ENCODE data around the gene NFIC.
A peak's percentile ranks its signal among the peaks of the same experiment; 100 is the strongest.
"Not testable (repeated sequence)": the region's sequence is repeated elsewhere in the genome, so short reads cannot be mapped to it uniquely, and the experiment has no call there.

Gene NFIC

GRCh38 chr19:3492919-3493318 lies 126.5 kb downstream of the NFIC start:
- DNase-seq (ENCODE audit: low read depth): no peak

DNA sequence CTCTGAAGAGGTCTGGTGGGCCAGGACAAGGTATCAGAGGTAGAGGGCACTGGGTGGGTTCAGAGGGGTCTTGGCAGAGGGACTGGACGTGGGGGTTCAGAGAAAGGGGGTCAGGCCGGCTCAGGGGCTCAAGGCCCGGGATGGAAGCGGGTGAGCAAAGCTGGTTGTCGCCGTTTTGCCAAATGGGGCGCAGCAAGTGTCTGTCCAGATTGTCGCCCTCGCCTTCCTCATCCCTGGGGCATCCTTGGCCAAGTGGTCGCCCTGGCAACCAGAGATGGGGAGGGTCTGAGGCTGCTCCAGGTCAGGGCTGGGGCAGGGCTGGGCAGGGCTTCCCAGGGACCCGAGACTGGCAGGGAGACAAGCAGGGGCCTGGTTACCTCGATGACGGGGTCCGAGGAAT lies 127.3 kb downstream of the NFIC start:
- DNase-seq (ENCODE audit: low read depth): no peak

DNA sequence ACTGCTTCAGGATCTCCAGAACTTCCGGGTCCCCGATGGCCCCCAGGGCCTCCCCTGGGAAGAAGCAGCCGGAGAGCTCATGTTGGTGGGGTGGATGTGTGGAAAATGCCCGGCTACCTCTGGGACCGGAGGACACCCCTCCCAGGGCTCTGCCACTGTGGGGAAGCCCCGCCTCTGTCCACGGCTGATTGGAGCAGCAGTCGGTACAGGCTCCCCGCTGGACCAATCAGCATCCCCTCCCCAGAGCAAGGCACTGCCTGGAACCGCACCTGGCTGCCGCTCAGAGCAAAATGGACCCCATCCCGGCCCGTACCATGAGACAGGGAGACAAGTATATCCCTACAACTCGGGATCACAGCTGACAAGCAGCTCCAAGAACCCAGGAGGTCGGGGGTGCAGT lies 127.7 kb downstream of the NFIC start:
- DNase-seq (ENCODE audit: low read depth): no peak

DNA sequence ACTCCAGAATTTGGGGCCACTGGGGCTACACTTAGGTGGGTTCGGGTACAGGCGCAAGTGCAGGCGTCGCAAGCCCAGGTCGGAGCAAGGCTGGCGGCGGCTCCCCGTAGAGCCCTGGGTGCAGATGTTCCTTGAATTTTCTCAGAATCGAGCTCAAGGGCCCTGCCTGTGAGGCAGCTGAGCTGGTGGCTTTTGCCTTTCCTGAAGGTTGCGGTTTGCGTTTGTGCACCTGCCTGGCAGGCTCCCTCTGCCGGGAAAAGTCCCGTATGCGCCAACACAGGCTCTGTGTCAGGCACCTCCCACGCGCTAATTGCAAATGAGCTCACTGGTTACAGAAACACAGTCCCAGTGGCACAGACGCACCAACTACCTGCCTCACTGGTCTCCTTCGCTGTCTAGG lies 128.2 kb downstream of the NFIC start:
- DNase-seq (ENCODE audit: low read depth): no peak

DNA sequence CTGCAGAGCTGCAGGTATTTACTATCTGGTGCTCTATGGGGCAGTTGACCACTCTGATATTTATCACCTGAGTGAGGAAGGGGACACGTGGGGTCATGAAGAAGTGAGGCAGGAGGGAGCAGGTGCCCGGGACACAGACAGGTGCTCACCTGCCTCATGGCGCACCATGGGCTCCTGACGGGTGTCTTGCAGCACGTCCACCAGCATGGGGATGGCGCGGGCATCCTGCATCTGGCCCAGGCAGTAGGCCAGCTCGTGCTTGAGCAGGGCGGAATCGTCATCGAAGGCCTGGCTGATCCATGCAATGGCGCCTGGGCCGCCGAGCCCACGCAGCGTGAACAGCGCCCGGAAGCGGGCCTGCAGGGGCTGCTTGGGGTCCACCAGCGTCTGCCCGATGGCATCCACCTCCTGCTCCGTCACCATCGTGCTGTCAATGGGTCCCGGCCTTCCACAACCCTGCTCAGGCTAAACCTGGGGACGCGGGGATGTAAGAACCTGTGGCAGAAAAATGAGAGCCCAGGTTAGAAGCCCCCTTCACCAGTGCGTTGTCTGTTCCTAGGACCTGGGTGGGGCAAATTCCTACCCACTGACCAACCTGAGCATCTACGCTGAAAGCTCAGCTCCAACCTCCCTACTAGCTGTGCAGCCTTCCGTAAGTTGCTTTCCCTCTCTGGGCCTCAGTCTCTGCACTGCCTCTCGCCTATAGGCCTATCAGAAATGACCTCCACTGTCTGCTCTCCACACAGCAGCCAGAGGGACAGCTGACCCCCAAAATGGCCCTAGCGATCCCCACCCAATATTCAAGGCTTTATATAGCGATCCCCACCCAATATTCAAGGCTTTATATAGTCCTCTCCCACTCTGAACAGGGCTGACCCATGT lies 130.2 kb downstream of the NFIC start:
- no peak for DNase-seq (ENCODE audit: low read depth)

- no peak for DNase-seq (ENCODE audit: low read depth)
Observed at GRCh38 chr19:3497757-3498520, 131.6 kb downstream of the NFIC start.

DNA sequence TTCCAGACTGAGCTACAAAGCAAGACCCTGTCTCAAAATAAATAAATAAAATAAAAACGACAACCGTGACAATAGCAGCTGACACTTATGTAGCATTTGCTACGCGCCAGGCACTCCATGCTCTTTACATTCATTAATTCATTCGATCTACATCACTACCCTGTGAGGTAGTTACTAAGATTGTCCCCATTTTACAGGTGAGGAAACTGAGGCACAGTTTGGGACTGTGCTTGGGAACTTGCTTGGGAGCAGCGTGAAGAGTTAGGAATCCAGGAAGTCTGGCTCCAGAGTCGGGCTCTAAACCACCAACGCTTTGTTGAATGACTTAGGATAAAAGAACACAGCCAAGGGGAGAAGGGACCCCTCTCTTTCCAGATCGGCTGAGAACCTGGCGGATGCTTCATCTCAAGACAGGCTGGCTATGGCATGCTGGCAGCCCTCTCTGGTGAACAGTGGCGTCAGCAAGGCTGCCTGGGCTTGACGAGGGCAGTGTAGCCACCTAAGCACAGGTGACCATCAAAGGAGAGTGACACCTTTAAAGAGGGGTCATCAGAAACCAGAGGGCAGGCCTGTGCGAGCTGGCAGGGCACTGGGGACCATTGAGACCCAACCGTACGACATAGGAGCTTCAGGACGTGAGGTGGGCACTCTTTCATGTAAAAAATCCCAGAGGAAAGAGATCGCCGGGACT lies 133.5 kb downstream of the NFIC start:
- no peak for DNase-seq (ENCODE audit: low read depth)

DNA sequence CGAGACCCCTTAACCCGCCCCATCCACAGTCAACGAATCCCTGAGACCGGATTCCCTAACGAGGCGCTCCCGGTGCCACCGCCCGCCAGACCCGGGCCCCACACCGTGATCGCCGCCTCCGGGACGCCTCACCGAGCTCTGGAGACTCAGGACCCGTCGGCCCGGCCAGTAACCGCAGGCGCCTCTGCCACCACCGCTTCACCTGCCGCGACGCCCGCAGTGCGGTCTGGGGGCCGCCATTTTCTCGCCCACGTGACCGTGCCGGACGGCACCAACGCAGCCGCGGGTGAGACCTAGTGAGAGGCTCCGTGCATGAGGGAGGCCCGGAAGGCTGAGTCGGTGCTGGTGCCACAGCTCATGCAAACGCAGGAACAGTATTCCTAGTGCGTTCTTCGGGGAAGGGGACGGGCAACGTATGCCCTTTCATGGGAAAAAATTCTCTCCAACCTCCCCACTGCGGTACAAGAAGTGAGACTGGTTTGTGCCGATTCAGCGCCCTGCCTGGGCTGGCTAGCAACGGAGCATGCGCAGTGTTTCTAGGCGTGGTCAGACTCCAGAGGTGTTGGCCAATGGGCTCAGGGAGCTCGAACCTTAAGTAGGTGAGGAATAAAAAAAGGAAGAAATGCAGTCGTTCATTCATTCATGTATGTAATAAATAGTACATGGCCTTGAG lies 134.2 kb downstream of the NFIC start, which contains the start of gene DOHH:
Gene DOHH (minus strand): TSS at position 246 of the 673 bp plus-strand sequence. CDS start 3,860 bp downstream, outside the sequence.
- peak; percentile 91 for DNase-seq (ENCODE audit: low read depth)

GRCh38 chr19:3501780-3502179 lies 135.4 kb downstream of the NFIC start:
- DNase-seq (ENCODE audit: low read depth): no peak

- DNase-seq (ENCODE audit: low read depth): no peak
Observed at GRCh38 chr19:3503036-3503572, 136.7 kb downstream of the NFIC start.

- no peak for DNase-seq (ENCODE audit: low read depth)
Observed at GRCh38 chr19:3504735-3505134, 138.4 kb downstream of the NFIC start.

GRCh38 chr19:3505598-3506383 lies 139.4 kb downstream of the NFIC start, which contains the start of gene FZR1:
Gene FZR1 (plus strand): TSS chr19:3506311. CDS start chr19:3522990, 16,679 bp downstream.
- peak; percentile 99 for DNase-seq (ENCODE audit: low read depth)

- no peak for DNase-seq (ENCODE audit: low read depth)
Observed at GRCh38 chr19:3506384-3507340, 140.3 kb downstream of the NFIC start.

DNA sequence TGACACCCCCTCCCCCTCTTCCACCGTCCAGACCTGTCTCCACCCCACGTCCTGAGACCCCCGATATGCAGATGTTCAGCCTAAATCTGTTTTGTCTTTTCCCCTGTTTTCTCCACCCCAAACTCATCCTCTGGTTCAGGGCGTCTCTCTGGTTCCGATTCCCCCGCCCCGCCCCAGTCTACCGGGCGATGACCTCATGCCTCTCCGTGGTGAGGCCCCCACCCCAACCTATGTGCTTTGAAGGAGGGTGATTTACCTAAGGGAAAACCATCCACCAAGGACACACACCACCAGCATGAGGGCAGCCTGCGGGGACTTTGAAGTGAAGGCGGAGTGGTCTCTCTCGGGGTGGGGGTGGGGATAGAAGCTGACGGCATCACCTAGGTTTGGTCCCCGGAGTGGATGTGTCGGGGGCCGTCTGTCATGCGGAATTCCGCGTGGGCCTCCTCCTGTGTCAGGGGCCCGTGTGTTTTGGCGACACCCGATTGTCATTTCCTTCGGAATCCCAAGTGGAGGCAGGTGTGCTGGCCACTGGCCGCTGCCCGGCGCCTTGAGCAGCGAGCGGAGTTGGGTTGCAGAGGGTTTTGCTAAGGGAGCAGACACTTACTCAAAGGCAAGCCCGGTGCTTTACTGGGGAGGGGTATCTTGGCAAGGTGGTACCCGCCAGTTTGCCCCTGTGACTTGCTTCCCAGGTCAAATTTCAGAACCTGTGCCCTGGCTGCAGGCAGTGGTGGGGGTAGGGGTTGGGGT lies 141.2 kb downstream of the NFIC start:
- DNase-seq (ENCODE audit: low read depth): no peak

DNA sequence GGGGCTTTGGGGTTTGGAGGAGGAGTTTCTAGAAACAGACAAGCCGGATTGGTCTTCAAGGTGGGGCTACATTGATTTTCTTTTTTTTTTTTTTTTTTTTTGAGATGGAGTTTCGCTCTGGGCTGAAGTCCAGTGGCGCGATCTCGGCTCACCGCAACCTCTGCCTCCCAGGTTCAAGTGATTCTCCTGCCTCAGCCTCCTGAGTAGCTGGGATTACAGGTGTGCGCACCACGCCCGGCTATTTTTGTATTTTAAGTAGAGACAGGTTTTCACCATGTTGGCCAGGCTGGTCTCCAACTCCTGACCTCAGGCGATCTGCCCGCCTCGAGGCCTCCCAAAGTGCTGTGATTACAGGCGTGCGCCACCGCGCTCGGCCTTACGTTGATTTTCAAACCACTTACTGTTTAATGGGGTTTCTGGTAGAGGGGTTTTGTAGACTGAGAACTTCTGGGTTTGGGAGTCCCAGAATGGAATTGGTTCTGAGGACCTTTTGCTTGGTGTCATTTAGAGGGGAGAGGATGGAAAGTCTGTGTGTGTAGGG lies 141.8 kb downstream of the NFIC start:
- DNase-seq (ENCODE audit: low read depth): not testable (repeated sequence)

DNA sequence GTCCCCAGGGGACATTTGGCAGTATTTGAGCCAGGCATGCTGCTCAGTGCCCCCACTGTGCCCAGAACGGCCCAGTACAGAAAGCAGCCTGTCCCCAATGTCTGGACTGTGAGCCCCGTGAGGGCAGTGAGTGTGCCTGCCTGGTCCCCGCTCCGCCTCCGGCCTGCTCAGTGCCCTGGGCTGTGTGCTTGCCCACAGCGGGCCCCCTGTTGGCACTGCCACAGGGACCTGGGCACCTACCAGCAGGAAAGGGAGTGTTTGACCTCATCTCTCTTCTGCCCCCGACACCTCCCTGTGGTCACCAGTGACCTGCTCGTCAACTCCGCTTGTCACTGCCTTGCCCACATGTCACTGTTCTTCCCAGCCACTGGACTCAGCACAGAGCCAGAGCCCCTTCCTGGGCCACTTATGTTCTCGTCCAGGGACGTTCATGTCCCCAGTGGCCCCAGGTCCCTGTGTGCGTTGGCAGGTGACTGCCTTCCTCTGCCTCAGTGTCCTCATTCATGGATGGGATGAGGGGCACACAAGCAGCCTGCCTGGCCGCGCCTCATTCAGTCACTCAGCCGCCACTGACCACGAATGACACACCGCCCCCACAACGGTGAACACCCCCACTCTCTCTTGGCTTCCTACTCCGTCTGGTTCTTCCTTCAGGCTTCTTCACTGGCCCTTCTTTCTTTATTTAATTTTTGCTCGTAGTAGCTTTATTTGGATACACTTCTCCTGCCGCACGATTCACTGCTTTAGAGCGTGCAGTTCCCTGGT lies 142.6 kb downstream of the NFIC start:
- DNase-seq (ENCODE audit: low read depth): no peak

- DNase-seq (ENCODE audit: low read depth): no peak
Observed at GRCh38 chr19:3509566-3509989, 143.2 kb downstream of the NFIC start.

DNA sequence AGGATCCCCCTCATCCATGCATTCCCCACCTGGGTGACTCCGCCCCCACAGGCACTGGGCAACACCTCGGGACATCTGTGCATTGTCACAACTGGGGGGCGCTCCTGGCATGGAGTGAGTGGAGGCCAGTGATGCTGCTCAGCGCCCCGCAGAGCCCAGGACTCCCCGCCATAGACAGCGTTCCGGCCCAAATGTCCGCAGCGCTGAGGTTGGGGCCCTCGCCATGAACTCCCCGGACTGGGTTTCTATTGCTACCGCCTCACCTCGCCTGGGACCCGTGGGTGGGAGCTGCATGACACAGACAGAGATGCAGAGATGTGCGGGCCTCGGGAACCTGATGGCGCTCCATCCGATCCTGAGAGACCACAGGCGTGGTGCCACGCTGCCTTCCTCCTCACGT lies 144.3 kb downstream of the NFIC start:
- no peak for DNase-seq (ENCODE audit: low read depth)

All from activated gamma-delta T cell treated with anti-CD3 and anti-CD28 coated beads, Interleukin-2, amount 50 U/mL, for 16 hours (primary cell).